GM12864 (cell line): ENCODE measurements around the gene RPL31.

Source experiments
- DNase-seq: peaks from one replicate; pipeline ENCODE4 v3.0.0-alpha.2; 2011; ENCODE audit warnings: low read depth
- H3K4me3 ChIP-seq: 2 replicates; pipeline ENCODE4 v1.5.1; 2011; ENCODE audit warnings: mild to moderate bottlenecking, low read depth, low read length, control low read depth
- TF ChIP-seq, protein P1 (sequence below): IDR thresholded peaks from 2 replicates; pipeline ENCODE4 v1.5.1; 2011; ENCODE audit warnings: low read depth, mild to moderate bottlenecking, moderate library complexity, low read length, control low read depth, inconsistent platforms; ENCODE audit errors: missing control alignments

The RPL31 gene

GRCh38 chr2:101023327-101024107 is 21.4 kb downstream of the RPL31 start:
- DNase-seq, result no peak
- no peak overlapping the region for H3K4me3 ChIP-seq
- TF ChIP-seq, protein P1, sequence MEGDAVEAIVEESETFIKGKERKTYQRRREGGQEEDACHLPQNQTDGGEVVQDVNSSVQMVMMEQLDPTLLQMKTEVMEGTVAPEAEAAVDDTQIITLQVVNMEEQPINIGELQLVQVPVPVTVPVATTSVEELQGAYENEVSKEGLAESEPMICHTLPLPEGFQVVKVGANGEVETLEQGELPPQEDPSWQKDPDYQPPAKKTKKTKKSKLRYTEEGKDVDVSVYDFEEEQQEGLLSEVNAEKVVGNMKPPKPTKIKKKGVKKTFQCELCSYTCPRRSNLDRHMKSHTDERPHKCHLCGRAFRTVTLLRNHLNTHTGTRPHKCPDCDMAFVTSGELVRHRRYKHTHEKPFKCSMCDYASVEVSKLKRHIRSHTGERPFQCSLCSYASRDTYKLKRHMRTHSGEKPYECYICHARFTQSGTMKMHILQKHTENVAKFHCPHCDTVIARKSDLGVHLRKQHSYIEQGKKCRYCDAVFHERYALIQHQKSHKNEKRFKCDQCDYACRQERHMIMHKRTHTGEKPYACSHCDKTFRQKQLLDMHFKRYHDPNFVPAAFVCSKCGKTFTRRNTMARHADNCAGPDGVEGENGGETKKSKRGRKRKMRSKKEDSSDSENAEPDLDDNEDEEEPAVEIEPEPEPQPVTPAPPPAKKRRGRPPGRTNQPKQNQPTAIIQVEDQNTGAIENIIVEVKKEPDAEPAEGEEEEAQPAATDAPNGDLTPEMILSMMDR, result no peak

DNA sequence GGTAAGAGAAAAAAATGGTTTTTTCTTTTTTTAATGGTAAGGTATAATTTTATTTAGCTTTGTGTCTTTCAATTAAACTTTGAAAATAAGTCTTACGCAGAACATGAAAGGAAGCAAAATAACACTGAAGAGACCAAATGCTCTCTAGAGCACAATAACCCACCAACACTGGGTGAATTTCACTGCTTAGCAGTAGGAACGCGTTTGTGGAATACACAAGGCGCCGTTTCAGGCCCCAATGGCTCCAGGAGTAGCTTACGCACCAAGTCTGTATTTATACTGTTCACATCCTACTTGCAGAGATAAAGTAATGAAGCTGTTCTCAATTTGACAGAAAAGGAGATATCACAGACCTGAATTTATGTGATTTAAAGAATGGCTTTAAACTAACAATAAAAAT is 23.5 kb downstream of the RPL31 start:
- DNase-seq, result no peak
- no peak overlapping the region for H3K4me3 ChIP-seq
- TF ChIP-seq, protein P1, result no peak

- DNase-seq, result no peak
- H3K4me3 ChIP-seq, result no peak overlapping the region
- TF ChIP-seq, protein P1, result no peak
Observed at GRCh38 chr2:101026253-101026701, 24.2 kb downstream of the RPL31 start.

DNA sequence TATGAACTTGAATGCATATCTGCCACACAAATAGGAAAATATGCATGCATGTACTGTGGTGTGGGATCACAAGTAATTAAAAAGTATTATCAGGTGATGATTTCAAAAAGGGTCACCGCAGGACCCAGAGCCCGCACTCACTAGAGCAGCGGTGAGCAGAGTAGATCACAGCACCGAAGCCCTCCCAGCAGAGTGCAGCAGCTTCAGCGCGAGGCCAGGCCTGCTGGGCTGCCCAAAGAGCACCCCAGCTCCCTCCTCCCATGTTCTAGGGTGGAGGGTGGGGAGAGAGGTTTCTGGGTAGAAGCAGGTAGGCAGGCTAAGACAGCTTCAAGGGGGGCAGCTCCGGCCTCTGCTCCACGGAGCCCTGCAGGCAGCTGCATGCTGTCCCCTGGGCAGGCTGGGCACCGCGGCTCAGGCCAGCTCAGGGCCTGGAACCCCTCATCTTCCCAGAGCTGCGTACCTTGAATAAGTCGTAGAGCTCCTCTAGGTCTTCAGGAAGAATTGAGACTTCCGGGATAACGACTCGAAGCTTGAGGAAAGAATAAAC is 24.9 kb downstream of the RPL31 start:
- no peak overlapping the region for H3K4me3 ChIP-seq
- DNase-seq, result no peak
- TF ChIP-seq, protein P1, result no peak

GRCh38 chr2:101027852-101028251 is 25.8 kb downstream of the RPL31 start:
- no peak overlapping the region for H3K4me3 ChIP-seq
- TF ChIP-seq, protein P1, result no peak
- DNase-seq, result no peak

GRCh38 chr2:101030866-101031554 is 28.9 kb downstream of the RPL31 start:
- TF ChIP-seq, protein P1, result no peak

More at GRCh38 chr2:101030866-101031554, 28.9 kb downstream of the RPL31 start:
- no peak overlapping the region for H3K4me3 ChIP-seq
- no peak for DNase-seq
